Panc1 (cell line): ENCODE data around the gene SGMS1. TPM values are rescaled to one million over a fixed set of nuclear protein-coding genes. Genes with fewer than 3 reads are reported as not detected.

Experiments used
- ATAC-seq: fragments of 200-7000 bp; cut with Tn5 transposase; 2 replicates; pipeline ENCODE4 v1.9.1; 2020; ENCODE audit warnings: mild to moderate bottlenecking, moderate library complexity
- BruUV-seq: library from RNA; stranded (reverse); fragments of 400-500 nt; replicated peaks from 2 replicates; lab custom pipeline; 2021; lab: Mats Ljungman, UMichigan
- CTCF ChIA-PET: fragments of 300-600 bp; sonication (Branson Sonifier 250); formaldehyde crosslinking; loops from one replicate; lab custom pipeline; 2022; ENCODE audit warnings: antibody characterized with exemption; lab: Charles Lee
- POLR2A ChIA-PET: fragments of 300-600 bp; sonication (Branson Sonifier 250); formaldehyde crosslinking; loops from one replicate; lab custom pipeline; 2022; ENCODE audit warnings: antibody characterized with exemption; lab: Charles Lee
- DNase-seq: peaks from one replicate; pipeline ENCODE4 v3.0.0-alpha.2; 2010; ENCODE audit warnings: low read depth, low spot score
- H3K27ac ChIP-seq: 2 replicates; pipeline ENCODE4 v1.5.1; 2011; ENCODE audit warnings: mild to moderate bottlenecking, low read length, inconsistent platforms
- H3K27me3 ChIP-seq: fragments of 200-500 bp; sonication (Bioruptor generic); 2 replicates; pipeline ENCODE4 v1.6.0; 2014; ENCODE audit warnings: low read length, inconsistent platforms; ENCODE audit not compliant: control insufficient read depth, insufficient read depth
- H3K36me3 ChIP-seq: fragments of 200-500 bp; sonication (Bioruptor generic); 2 replicates; pipeline ENCODE4 v1.5.1; 2014; ENCODE audit warnings: inconsistent platforms, mild to moderate bottlenecking, low read length, moderate library complexity; ENCODE audit not compliant: control insufficient read depth, insufficient read depth
- H3K4me1 ChIP-seq: 2 replicates; pipeline ENCODE4 v1.5.1; 2011; ENCODE audit warnings: inconsistent platforms, mild to moderate bottlenecking, low read length, moderate library complexity; ENCODE audit not compliant: control insufficient read depth, insufficient read depth
- H3K4me3 ChIP-seq, 2 experiments: 2 replicates each; pipeline ENCODE4 v1.5.1; 2011 to 2012; ENCODE audit warnings: low read depth in 2 of 2, low read length in 2 of 2, mild to moderate bottlenecking in 2 of 2, inconsistent platforms in 1 of 2, moderate library complexity in 1 of 2
- H3K9me3 ChIP-seq: fragments of 200-500 bp; sonication (Bioruptor generic); 2 replicates; pipeline ENCODE4 v1.5.1; 2014; ENCODE audit warnings: low read depth, mild to moderate bottlenecking, inconsistent platforms, low read length, moderate library complexity; ENCODE audit not compliant: control insufficient read depth, insufficient read depth
- POLR2AphosphoS5 ChIP-seq: IDR thresholded peaks from 2 replicates; pipeline ENCODE4 v1.6.1; 2012; ENCODE audit warnings: mild to moderate bottlenecking, low read depth, low read length, moderate library complexity
- SIN3A ChIP-seq: IDR thresholded peaks from 2 replicates; pipeline ENCODE4 v1.6.1; 2012; ENCODE audit warnings: low read depth, mild to moderate bottlenecking, low read length, moderate library complexity, borderline replicate concordance; ENCODE audit not compliant: insufficient read depth
- TCF7L2 ChIP-seq: IDR thresholded peaks from 2 replicates; pipeline ENCODE4 v1.6.1; 2011; ENCODE audit warnings: mild to moderate bottlenecking, low read depth, low read length, inconsistent platforms
- in situ Hi-C: cut with HindIII; loops from 2 replicates; pipeline ENCODE4 v1.10.0; 2016; ENCODE audit warnings: low sequenced_read_pairs, low pct_unique_long_range_greater_than_20kb
- intact Hi-C: fragments of 100-400 bp; cut with micrococcal nuclease; formaldehyde crosslinking; loops from one replicate; pipeline ENCODE4 v1.10.0; 2022; ENCODE audit not compliant: unreplicated experiment
- total RNA-seq: library from RNA; stranded (reverse); gene quantifications from one replicate; pipeline ENCODE4 v1.2.1, GENCODE V29; 2021; ENCODE audit not compliant: unreplicated experiment
- TF ChIP-seq, protein P1 (sequence below): fragments of 450-650 bp; IDR thresholded peaks from 2 replicates; pipeline ENCODE4 v1.5.1; 2017; ENCODE audit warnings: mild to moderate bottlenecking
- TF ChIP-seq, protein P2 (sequence below), 2 experiments: IDR thresholded peaks; 2 replicates each; pipeline ENCODE4 v1.6.1; 2011 to 2012; ENCODE audit warnings: low read depth in 2 of 2, control low read depth in 1 of 2, low read length in 1 of 2, mild to moderate bottlenecking in 1 of 2, moderate library complexity in 1 of 2; ENCODE audit not compliant: insufficient read depth in 1 of 2

Gene SGMS1
- total RNA-seq, 1 experiment from 2014 or later, result 22.0 TPM

DNA sequence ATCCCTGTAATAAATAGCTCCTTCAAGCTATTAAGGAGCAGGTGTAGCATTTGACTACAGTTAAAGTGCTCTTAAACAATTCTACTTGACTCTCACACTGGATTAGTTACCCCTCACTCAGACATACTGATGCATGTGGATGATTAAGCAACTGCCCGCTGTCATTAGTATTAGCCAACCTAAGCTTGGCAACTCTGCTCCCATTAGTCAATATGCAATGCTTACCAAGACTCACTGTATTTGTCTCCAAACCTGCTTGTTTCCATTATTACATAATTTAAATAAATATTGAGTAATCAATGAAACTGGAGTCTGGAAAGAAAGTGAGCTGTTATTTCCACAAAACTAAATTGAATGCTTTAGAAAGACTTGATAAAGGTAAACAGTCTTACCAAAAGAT, 228.5 kb downstream of the SGMS1 start:
- Histone ChIP-seq H3K4me3 (no peak overlapping the region), H3K9me3 (no peaks in the 10 kb centered on the region), H3K27me3 (no peaks in the 10 kb centered on the region), H3K4me1 (no peaks in the 10 kb centered on the region), H3K36me3 (no peaks in the 10 kb centered on the region), H3K27ac (no peak overlapping the region)
- no TSS peak for BruUV-seq
- DNase-seq, result no peak
- ChIA-PET CTCF (no interaction called here), POLR2A (no interaction called here)
- no peak for ATAC-seq
- in situ Hi-C loops, result no loop called here
- intact Hi-C loops, result no loop called here
- TF ChIP-seq SIN3A, result no peak
- TF ChIP-seq TCF7L2, result no peak

DNA sequence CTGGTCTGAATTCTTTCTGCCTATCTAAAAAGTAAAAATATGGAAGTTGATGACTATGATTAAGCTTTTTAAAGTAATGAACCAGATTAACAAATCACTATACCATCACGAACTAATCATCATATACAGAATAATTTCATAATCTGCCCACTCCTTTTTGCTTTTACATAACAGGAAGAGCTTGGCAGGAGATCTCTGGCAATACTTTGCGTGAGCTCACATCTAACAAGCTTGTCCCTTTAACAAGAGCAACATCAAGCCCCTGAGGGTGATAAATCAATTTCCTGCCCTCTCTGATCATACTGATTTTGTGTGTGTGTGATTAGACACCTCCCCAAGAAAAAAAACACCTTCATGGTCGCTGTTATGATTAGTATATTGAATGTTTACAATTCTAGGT, 228.9 kb downstream of the SGMS1 start:
- BruUV-seq, result no TSS peak
- TF ChIP-seq TCF7L2, result no peak
- TF ChIP-seq, protein P1, sequence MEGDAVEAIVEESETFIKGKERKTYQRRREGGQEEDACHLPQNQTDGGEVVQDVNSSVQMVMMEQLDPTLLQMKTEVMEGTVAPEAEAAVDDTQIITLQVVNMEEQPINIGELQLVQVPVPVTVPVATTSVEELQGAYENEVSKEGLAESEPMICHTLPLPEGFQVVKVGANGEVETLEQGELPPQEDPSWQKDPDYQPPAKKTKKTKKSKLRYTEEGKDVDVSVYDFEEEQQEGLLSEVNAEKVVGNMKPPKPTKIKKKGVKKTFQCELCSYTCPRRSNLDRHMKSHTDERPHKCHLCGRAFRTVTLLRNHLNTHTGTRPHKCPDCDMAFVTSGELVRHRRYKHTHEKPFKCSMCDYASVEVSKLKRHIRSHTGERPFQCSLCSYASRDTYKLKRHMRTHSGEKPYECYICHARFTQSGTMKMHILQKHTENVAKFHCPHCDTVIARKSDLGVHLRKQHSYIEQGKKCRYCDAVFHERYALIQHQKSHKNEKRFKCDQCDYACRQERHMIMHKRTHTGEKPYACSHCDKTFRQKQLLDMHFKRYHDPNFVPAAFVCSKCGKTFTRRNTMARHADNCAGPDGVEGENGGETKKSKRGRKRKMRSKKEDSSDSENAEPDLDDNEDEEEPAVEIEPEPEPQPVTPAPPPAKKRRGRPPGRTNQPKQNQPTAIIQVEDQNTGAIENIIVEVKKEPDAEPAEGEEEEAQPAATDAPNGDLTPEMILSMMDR, result no peak
- TF ChIP-seq SIN3A, result no peak
- TF ChIP-seq POLR2AphosphoS5, result no peak
- TF ChIP-seq, protein P2, sequence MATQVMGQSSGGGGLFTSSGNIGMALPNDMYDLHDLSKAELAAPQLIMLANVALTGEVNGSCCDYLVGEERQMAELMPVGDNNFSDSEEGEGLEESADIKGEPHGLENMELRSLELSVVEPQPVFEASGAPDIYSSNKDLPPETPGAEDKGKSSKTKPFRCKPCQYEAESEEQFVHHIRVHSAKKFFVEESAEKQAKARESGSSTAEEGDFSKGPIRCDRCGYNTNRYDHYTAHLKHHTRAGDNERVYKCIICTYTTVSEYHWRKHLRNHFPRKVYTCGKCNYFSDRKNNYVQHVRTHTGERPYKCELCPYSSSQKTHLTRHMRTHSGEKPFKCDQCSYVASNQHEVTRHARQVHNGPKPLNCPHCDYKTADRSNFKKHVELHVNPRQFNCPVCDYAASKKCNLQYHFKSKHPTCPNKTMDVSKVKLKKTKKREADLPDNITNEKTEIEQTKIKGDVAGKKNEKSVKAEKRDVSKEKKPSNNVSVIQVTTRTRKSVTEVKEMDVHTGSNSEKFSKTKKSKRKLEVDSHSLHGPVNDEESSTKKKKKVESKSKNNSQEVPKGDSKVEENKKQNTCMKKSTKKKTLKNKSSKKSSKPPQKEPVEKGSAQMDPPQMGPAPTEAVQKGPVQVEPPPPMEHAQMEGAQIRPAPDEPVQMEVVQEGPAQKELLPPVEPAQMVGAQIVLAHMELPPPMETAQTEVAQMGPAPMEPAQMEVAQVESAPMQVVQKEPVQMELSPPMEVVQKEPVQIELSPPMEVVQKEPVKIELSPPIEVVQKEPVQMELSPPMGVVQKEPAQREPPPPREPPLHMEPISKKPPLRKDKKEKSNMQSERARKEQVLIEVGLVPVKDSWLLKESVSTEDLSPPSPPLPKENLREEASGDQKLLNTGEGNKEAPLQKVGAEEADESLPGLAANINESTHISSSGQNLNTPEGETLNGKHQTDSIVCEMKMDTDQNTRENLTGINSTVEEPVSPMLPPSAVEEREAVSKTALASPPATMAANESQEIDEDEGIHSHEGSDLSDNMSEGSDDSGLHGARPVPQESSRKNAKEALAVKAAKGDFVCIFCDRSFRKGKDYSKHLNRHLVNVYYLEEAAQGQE (IDR thresholded peaks at IDR 0.05; ENCODE audit: insufficient read depth in 1 of 2, low read depth in 2 of 2, low read length in 1 of 2), result no peak
- H3K27me3 ChIP-seq, result no peaks in the 10 kb centered on the region
- POLR2A ChIA-PET, result no interaction called here
- H3K27ac ChIP-seq, result no peak overlapping the region
- no peaks in the 10 kb centered on the region for H3K36me3 ChIP-seq
- H3K9me3 ChIP-seq, result no peaks in the 10 kb centered on the region
- H3K4me1 ChIP-seq, result no peaks in the 10 kb centered on the region
- ATAC-seq (no peak), DNase-seq (no peak)
- in situ Hi-C loops, result no loop called here
- CTCF ChIA-PET, result no interaction called here
- intact Hi-C loops, result no loop called here
- no peak overlapping the region for H3K4me3 ChIP-seq

DNA sequence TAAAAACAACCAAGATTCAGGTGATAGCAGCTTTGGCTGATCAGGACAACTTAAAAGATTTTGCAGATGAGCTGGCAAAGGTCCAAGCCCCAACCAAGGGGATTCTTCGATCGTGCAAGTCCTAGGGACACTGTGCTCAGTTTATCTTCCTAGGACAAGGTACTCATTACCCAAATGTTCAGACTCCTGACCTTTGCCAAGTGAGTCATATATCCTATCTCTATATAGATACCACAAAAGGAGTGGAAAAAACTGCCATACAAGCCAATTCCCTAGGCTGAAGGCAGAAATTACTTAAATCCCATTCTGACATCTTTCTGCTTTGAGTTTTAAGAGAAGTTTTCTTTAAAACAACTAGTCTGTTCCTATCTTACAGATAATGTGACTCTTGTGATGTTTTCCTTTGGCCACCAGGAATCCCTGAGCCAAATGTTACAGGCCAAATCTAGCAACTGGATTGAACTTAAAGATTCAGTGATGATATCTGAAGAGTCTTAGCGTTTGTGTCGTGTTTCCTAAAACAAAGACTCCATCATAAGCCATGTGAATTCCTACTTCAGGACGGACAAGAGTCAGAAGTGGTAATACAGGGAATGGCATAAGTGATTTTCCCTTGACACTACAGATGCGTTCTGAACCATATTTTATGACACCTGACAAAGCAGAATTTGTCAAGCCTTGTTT, 229.8 kb downstream of the SGMS1 start:
- Histone ChIP-seq H3K4me1 (no peaks in the 10 kb centered on the region), H3K27me3 (no peaks in the 10 kb centered on the region), H3K27ac (no peak overlapping the region), H3K9me3 (no peaks in the 10 kb centered on the region), H3K4me3 (no peak overlapping the region), H3K36me3 (no peaks in the 10 kb centered on the region)
- POLR2A ChIA-PET, result no interaction called here
- BruUV-seq, result no TSS peak
- in situ Hi-C loops, result no loop called here
- DNase-seq (no peak), ATAC-seq (no peak)
- CTCF ChIA-PET, result no interaction called here
- intact Hi-C loops, result no loop called here
- TF ChIP-seq, protein P1, result no peak
- no peak for TF ChIP-seq TCF7L2
- TF ChIP-seq, protein P2 (IDR thresholded peaks at IDR 0.05; ENCODE audit: insufficient read depth in 1 of 2, low read depth in 2 of 2, low read length in 1 of 2), result no peak
- TF ChIP-seq POLR2AphosphoS5, result no peak
- TF ChIP-seq SIN3A, result no peak
